ENCODE measurements around the gene CCDC28B. TPM values are rescaled to one million over a fixed set of nuclear protein-coding genes. Genes with fewer than 3 reads are reported as not detected.
A peak's percentile ranks its signal among the peaks of the same experiment; 100 is the strongest.

Gene CCDC28B
- polyA plus RNA-seq, 3 donors = 2.5 to 5.6 (median 3.7) TPM

DNA sequence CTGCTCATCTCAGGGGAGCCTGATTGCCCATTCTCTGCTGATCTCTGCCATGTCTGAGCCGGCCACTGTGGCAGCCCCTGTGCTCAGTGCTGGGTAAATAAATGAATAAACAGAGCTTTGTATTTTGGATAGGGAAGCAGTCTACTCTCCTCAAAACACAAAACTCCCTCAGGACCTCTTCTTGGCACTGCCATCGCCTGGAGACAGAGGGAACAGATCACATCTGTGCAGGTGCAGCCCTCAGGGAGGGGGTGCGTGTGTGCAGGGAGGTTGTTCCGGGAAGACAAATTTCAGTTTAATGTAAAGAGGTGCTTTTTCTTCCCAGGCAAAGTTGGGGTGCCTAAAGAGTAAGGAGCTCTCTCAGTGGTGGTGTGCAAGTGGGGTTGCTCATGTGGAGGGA, 38.9 kb downstream of the CCDC28B start:
- Mint-ChIP-seq H3K27me3 (ENCODE audit: low read depth in 3 of 3) (peaks cover 24 to 33% (median 29%) of the 10 kb centered on the region in 3 donors), H3K9me3 (peaks cover 0 to 3% (median 0%) of the 10 kb centered on the region in 7 donors), H3K4me3 (peak overlapping the region in 1 of 2 donors; percentile 88), H3K36me3 (no peaks in the 10 kb centered on the region), H3K4me1 (peaks cover 24% of the 10 kb centered on the region), H3K27ac (no peak overlapping the region)
- Histone ChIP-seq H3K36me3 (replicated peaks in 1 of 2; ENCODE audit: control insufficient read depth in 1 of 2, insufficient read depth in 2 of 2, low read length in 2 of 2) (no peaks in the 10 kb centered on the region), H3K4me3 (replicated peaks in 1 of 3; ENCODE audit: low read depth in 2 of 3, low read length in 3 of 3) (no peak overlapping the region), H3K9ac (ENCODE audit: insufficient read depth, low read length, poor library complexity, severe bottlenecking) (no peak overlapping the region), H3K79me2 (ENCODE audit: insufficient read depth, low read length) (no peaks in the 10 kb centered on the region), H3K27ac (ENCODE audit: low read depth in 1 of 2, low read length in 2 of 2) (no peak overlapping the region), H3K4me1 (ENCODE audit: control insufficient read depth in 1 of 2, insufficient read depth in 2 of 2, low read length in 2 of 2) (peaks cover 20 to 29% of the 10 kb centered on the region in 2 donors), H3K9me3 (replicated peaks in 1 of 2; ENCODE audit: control insufficient read depth in 1 of 2, insufficient read depth in 1 of 2, low read length in 2 of 2) (no peaks in the 10 kb centered on the region), H4K20me1 (ENCODE audit: insufficient read depth, low read length) (no peaks in the 10 kb centered on the region), H3K27me3 (ENCODE audit: control insufficient read depth in 2 of 2, insufficient read depth in 2 of 2, low read length in 2 of 2) (peaks cover 0 to 30% of the 10 kb centered on the region in 2 donors), H3K4me2 (replicated peaks; ENCODE audit: extremely low read depth, low read length, poor library complexity, severe bottlenecking) (no peak overlapping the region), H2AFZ (ENCODE audit: insufficient read depth, low read depth, low read length, poor library complexity, severe bottlenecking) (no peak overlapping the region)
- DNase-seq = no peak
- WGBS (ENCODE audit: insufficient coverage) = 100% methylated on average over 2 of the region's 4 CpGs
- intact Hi-C loops (cut with micrococcal nuclease) = no loop called here
- TF ChIP-seq, protein P1, sequence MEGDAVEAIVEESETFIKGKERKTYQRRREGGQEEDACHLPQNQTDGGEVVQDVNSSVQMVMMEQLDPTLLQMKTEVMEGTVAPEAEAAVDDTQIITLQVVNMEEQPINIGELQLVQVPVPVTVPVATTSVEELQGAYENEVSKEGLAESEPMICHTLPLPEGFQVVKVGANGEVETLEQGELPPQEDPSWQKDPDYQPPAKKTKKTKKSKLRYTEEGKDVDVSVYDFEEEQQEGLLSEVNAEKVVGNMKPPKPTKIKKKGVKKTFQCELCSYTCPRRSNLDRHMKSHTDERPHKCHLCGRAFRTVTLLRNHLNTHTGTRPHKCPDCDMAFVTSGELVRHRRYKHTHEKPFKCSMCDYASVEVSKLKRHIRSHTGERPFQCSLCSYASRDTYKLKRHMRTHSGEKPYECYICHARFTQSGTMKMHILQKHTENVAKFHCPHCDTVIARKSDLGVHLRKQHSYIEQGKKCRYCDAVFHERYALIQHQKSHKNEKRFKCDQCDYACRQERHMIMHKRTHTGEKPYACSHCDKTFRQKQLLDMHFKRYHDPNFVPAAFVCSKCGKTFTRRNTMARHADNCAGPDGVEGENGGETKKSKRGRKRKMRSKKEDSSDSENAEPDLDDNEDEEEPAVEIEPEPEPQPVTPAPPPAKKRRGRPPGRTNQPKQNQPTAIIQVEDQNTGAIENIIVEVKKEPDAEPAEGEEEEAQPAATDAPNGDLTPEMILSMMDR (IDR thresholded peaks at IDR 0.05) = no peak

DNA sequence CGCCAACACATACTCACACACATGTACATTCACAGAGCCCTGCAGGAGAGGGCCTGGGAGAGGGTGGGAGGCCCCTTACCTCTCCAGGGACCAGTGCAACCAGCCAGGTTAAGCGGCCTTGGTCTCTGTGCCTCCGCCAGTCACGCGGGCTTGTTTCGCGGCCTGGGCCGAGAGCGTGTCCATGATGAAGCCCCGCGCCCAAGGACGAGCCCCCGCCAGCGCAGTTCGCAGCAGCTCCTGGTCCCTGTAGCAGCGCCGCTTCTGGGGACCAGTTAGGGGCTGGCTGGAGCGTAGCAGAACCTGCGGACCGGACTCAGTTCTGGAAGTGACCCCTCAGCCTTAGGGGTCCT, 39.4 kb downstream of the CCDC28B start:
- Histone ChIP-seq H3K4me1 (ENCODE audit: control insufficient read depth in 1 of 2, insufficient read depth in 2 of 2, low read length in 2 of 2) (peaks cover 20 to 29% of the 10 kb centered on the region in 2 donors), H3K4me2 (replicated peaks; ENCODE audit: extremely low read depth, low read length, poor library complexity, severe bottlenecking) (peak overlapping the region; percentile 71), H2AFZ (ENCODE audit: insufficient read depth, low read depth, low read length, poor library complexity, severe bottlenecking) (no peak overlapping the region), H3K79me2 (ENCODE audit: insufficient read depth, low read length) (no peaks in the 10 kb centered on the region), H3K27ac (ENCODE audit: low read depth in 1 of 2, low read length in 2 of 2) (no peak overlapping the region), H3K9me3 (replicated peaks in 1 of 2; ENCODE audit: control insufficient read depth in 1 of 2, insufficient read depth in 1 of 2, low read length in 2 of 2) (no peaks in the 10 kb centered on the region), H3K27me3 (ENCODE audit: control insufficient read depth in 2 of 2, insufficient read depth in 2 of 2, low read length in 2 of 2) (peaks cover 0 to 30% of the 10 kb centered on the region in 2 donors), H3K9ac (ENCODE audit: insufficient read depth, low read length, poor library complexity, severe bottlenecking) (no peak overlapping the region), H3K36me3 (replicated peaks in 1 of 2; ENCODE audit: control insufficient read depth in 1 of 2, insufficient read depth in 2 of 2, low read length in 2 of 2) (no peaks in the 10 kb centered on the region), H4K20me1 (ENCODE audit: insufficient read depth, low read length) (no peaks in the 10 kb centered on the region), H3K4me3 (replicated peaks in 1 of 3; ENCODE audit: low read depth in 2 of 3, low read length in 3 of 3) (no peak overlapping the region)
- intact Hi-C loops (cut with micrococcal nuclease) = no loop called here
- DNase-seq = no peak
- Mint-ChIP-seq H3K36me3 (no peaks in the 10 kb centered on the region), H3K27me3 (ENCODE audit: low read depth in 3 of 3) (peaks cover 24 to 33% (median 29%) of the 10 kb centered on the region in 3 donors), H3K9me3 (peaks cover 0 to 3% (median 0%) of the 10 kb centered on the region in 7 donors), H3K4me1 (peaks cover 24% of the 10 kb centered on the region), H3K4me3 (peak overlapping the region; percentile 72 to 88), H3K27ac (no peak overlapping the region)
- WGBS (ENCODE audit: insufficient coverage) = 97% methylated on average over 19 of the region's 20 CpGs
- TF ChIP-seq, protein P1 (IDR thresholded peaks at IDR 0.05) = no peak
